ENCODE measurements around the gene ANKS4B. TPM values are rescaled to one million over a fixed set of nuclear protein-coding genes. Genes with fewer than 3 reads are reported as not detected.

ANKS4B gene
- total and polyA plus RNA-seq, 2 of the 8 experiments (the other 6 are each of a cell fraction or from before 2014, with no cell fraction given) = 0.06 to 0.15 TPM

- TF ChIP-seq, protein P1, sequence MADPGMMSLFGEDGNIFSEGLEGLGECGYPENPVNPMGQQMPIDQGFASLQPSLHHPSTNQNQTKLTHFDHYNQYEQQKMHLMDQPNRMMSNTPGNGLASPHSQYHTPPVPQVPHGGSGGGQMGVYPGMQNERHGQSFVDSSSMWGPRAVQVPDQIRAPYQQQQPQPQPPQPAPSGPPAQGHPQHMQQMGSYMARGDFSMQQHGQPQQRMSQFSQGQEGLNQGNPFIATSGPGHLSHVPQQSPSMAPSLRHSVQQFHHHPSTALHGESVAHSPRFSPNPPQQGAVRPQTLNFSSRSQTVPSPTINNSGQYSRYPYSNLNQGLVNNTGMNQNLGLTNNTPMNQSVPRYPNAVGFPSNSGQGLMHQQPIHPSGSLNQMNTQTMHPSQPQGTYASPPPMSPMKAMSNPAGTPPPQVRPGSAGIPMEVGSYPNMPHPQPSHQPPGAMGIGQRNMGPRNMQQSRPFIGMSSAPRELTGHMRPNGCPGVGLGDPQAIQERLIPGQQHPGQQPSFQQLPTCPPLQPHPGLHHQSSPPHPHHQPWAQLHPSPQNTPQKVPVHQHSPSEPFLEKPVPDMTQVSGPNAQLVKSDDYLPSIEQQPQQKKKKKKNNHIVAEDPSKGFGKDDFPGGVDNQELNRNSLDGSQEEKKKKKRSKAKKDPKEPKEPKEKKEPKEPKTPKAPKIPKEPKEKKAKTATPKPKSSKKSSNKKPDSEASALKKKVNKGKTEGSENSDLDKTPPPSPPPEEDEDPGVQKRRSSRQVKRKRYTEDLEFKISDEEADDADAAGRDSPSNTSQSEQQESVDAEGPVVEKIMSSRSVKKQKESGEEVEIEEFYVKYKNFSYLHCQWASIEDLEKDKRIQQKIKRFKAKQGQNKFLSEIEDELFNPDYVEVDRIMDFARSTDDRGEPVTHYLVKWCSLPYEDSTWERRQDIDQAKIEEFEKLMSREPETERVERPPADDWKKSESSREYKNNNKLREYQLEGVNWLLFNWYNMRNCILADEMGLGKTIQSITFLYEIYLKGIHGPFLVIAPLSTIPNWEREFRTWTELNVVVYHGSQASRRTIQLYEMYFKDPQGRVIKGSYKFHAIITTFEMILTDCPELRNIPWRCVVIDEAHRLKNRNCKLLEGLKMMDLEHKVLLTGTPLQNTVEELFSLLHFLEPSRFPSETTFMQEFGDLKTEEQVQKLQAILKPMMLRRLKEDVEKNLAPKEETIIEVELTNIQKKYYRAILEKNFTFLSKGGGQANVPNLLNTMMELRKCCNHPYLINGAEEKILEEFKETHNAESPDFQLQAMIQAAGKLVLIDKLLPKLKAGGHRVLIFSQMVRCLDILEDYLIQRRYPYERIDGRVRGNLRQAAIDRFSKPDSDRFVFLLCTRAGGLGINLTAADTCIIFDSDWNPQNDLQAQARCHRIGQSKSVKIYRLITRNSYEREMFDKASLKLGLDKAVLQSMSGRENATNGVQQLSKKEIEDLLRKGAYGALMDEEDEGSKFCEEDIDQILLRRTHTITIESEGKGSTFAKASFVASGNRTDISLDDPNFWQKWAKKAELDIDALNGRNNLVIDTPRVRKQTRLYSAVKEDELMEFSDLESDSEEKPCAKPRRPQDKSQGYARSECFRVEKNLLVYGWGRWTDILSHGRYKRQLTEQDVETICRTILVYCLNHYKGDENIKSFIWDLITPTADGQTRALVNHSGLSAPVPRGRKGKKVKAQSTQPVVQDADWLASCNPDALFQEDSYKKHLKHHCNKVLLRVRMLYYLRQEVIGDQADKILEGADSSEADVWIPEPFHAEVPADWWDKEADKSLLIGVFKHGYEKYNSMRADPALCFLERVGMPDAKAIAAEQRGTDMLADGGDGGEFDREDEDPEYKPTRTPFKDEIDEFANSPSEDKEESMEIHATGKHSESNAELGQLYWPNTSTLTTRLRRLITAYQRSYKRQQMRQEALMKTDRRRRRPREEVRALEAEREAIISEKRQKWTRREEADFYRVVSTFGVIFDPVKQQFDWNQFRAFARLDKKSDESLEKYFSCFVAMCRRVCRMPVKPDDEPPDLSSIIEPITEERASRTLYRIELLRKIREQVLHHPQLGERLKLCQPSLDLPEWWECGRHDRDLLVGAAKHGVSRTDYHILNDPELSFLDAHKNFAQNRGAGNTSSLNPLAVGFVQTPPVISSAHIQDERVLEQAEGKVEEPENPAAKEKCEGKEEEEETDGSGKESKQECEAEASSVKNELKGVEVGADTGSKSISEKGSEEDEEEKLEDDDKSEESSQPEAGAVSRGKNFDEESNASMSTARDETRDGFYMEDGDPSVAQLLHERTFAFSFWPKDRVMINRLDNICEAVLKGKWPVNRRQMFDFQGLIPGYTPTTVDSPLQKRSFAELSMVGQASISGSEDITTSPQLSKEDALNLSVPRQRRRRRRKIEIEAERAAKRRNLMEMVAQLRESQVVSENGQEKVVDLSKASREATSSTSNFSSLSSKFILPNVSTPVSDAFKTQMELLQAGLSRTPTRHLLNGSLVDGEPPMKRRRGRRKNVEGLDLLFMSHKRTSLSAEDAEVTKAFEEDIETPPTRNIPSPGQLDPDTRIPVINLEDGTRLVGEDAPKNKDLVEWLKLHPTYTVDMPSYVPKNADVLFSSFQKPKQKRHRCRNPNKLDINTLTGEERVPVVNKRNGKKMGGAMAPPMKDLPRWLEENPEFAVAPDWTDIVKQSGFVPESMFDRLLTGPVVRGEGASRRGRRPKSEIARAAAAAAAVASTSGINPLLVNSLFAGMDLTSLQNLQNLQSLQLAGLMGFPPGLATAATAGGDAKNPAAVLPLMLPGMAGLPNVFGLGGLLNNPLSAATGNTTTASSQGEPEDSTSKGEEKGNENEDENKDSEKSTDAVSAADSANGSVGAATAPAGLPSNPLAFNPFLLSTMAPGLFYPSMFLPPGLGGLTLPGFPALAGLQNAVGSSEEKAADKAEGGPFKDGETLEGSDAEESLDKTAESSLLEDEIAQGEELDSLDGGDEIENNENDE (IDR thresholded peaks at IDR 0.05; ENCODE audit: insufficient replicate concordance, low read length) = no peak
- TF ChIP-seq SP4 (IDR thresholded peaks at IDR 0.05; ENCODE audit: low read length) = no peak
- no peak for TF ChIP-seq ZNF274 (IDR thresholded peaks at IDR 0.05; ENCODE audit: borderline replicate concordance, extremely low read depth, low read length)
- no peak for TF ChIP-seq CTBP2 (IDR thresholded peaks at IDR 0.05; ENCODE audit: borderline replicate concordance, insufficient read depth, insufficient read length, low read length)
- TF ChIP-seq, protein P2, sequence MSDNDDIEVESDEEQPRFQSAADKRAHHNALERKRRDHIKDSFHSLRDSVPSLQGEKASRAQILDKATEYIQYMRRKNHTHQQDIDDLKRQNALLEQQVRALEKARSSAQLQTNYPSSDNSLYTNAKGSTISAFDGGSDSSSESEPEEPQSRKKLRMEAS (IDR thresholded peaks at IDR 0.05) = no peak
- no peak for TF ChIP-seq JUND (IDR thresholded peaks at IDR 0.05; ENCODE audit: low read length)
- TF ChIP-seq CHD1 (IDR thresholded peaks at IDR 0.05; ENCODE audit: low read depth, low read length) = no peak
- TF ChIP-seq CHD2 (IDR thresholded peaks at IDR 0.05; ENCODE audit: low read length) = no peak
- TF ChIP-seq, protein P3, sequence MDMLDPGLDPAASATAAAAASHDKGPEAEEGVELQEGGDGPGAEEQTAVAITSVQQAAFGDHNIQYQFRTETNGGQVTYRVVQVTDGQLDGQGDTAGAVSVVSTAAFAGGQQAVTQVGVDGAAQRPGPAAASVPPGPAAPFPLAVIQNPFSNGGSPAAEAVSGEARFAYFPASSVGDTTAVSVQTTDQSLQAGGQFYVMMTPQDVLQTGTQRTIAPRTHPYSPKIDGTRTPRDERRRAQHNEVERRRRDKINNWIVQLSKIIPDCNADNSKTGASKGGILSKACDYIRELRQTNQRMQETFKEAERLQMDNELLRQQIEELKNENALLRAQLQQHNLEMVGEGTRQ (IDR thresholded peaks at IDR 0.05; ENCODE audit: low read length) = no peak
- TF ChIP-seq KDM4A (IDR thresholded peaks at IDR 0.05; ENCODE audit: low read depth, low read length, severe bottlenecking) = no peak
These were observed 40.8 kb downstream of the ANKS4B start (continued) for GRCh38 chr16:21274172-21274726.

All from H1 (cell line).